Measurements from ENCODE around the gene CDC42EP5. TPM values are rescaled to one million over a fixed set of nuclear protein-coding genes. Genes with fewer than 3 reads are reported as not detected.
A peak's percentile ranks its signal among the peaks of the same experiment; 100 is the strongest.

CDC42EP5 gene
- total and polyA plus RNA-seq, 10 of the 15 experiments (the other 5 are each of a cell fraction or from before 2014, with no cell fraction given) = 0.42 to 1.8 (median 1.4) TPM; not detected in 6

DNA sequence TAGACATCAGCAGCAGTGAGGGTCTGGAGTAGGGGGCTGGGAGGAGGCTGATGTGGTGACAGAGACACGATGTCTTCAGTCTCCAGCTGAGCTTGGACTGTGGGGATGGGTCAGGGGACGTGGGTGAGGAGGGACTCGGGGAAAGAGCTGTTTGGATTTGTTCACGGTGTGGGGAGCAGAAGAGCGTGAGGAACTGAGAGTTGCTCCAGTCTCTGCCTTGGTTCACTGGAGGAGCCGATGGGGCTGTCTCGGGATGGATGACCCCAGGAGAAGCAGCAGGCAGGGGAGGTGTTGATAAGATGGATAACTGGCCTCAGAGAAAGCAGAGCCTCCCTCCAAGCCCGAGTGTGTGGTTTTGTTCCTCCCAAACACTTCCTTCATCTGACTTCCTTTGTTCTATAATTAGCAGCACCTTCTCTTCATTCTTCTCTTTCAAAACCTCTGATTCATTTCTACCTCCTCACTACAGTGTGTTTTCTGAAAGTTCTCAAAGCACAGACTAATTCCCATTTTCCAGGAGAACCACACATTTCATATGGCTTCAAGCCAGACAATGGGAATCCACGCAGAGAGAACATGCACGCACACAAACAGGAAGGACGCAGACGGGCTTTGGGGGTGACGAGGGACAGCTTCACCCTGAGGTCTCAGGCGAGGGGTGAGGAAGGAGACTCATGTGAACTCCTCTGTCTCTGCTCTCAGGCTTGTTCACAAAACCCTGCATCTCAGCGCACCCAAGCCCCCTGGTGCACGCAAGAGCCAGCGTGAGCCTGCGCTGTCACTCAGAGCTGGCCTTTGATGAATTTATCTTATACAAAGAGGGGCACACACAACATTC is 48.1 kb upstream of the CDC42EP5 start:
- Histone ChIP-seq H3K9me3 (replicated peaks; ENCODE audit: control insufficient read depth, insufficient read depth, low read length) (no peaks in the 10 kb centered on the region), H3K4me2 (ENCODE audit: control insufficient read depth, insufficient read depth) (peak overlapping the region; percentile 95), H3K9ac (ENCODE audit: control insufficient read depth, insufficient read depth, low read length) (peak overlapping the region; percentile 64), H3K79me2 (ENCODE audit: control insufficient read depth, insufficient read depth, low read length) (no peaks in the 10 kb centered on the region), H3K4me3 (peak overlapping the region; percentile 57; the same call in 1 of the 2 replicates), H3K27ac (ENCODE audit: control insufficient read depth, insufficient read depth) (peak overlapping the region; percentile 77), H2AFZ (ENCODE audit: control insufficient read depth, low read depth, low read length) (peak overlapping the region; percentile 42), H3K4me1 (ENCODE audit: control insufficient read depth, insufficient read depth, low read length) (peaks cover 51% of the 10 kb centered on the region), H4K20me1 (ENCODE audit: control insufficient read depth, insufficient read depth) (no peaks in the 10 kb centered on the region), H3K27me3 (replicated peaks in 1 of 2; ENCODE audit: control insufficient read depth in 2 of 2, insufficient read depth in 2 of 2, low read length in 1 of 2) (no peaks in the 10 kb centered on the region), H3K36me3 (ENCODE audit: control insufficient read depth in 2 of 2, insufficient read depth in 2 of 2, low read length in 1 of 2) (no peaks in the 10 kb centered on the region)
- ChIA-PET POLR2A (interaction anchor here (0.6 kb wide), 1 partner anchor 66 kb away, joined by 6 read pairs; no protein-coding TSS in a partner anchor), RAD21 (ENCODE audit: unreplicated experiment) (interaction anchor here (1.0 kb wide), 1 partner anchor 97 kb away, joined by 4 read pairs; no protein-coding TSS in a partner anchor), CTCF (interaction anchor here (0.6 to 1.4 kb wide), 3 partner anchors 44 to 153 kb away, joined by 3 read pairs; no protein-coding TSS in a partner anchor), SMC1A (ENCODE audit: uncharacterized antibody, unreplicated experiment) (interaction anchor here (0.9 to 1.5 kb wide), 3 partner anchors 8 to 95 kb away, joined by 3 to 4 read pairs (median 3); no protein-coding TSS in a partner anchor)
- intact Hi-C loops (cut with micrococcal nuclease; ENCODE audit: unreplicated experiment) = loop anchor here (2.0 kb wide), 1 partner anchor 96 kb away; no protein-coding TSS in a partner anchor
- ATAC-seq (peak; percentile 68), FAIRE-seq (peak; percentile 68), DNase-seq (ENCODE audit: low read depth, low spot score) (peak; percentile 65)
- in situ Hi-C loops (cut with MboI) = no loop called here
- BruUV-seq (replicated peaks) = no TSS peak
- 2% methylated on average over 18 of the region's 18 CpGs for WGBS (ENCODE audit: insufficient coverage, insufficient replicate concordance, low lambda C conversion rate, missing lambda C conversion rate)
- TF ChIP-seq STAT1 (conservative IDR thresholded peaks at IDR 0.05) (no peak), IKZF1 (conservative IDR thresholded peaks at IDR 0.05) (peak; percentile 75; the same call in 1 of the 2 replicates), KDM1A (IDR thresholded peaks at IDR 0.05; ENCODE audit: borderline replicate concordance) (no peak), SMARCA5 (IDR thresholded peaks at IDR 0.05) (no peak), MXI1 (IDR thresholded peaks at IDR 0.05; ENCODE audit: low read depth, low read length) (no peak), RAD21 (IDR thresholded peaks at IDR 0.05; ENCODE audit: insufficient read depth, low read depth, low read length) (no peak), IRF4 (IDR thresholded peaks at IDR 0.05; ENCODE audit: low read depth, low read length) (no peak), TCF12 (IDR thresholded peaks at IDR 0.05; ENCODE audit: low read depth, low read length) (no peak), POLR2AphosphoS2 (IDR thresholded peaks at IDR 0.05; ENCODE audit: low read depth, low read length) (no peak), RUNX3 (IDR thresholded peaks at IDR 0.05; ENCODE audit: low read length) (peak; percentile 88), FOXM1 (IDR thresholded peaks at IDR 0.05; ENCODE audit: low read depth, low read length) (peak; percentile 32; the same call in 1 of the 2 replicates), MTA2 (IDR thresholded peaks at IDR 0.05; ENCODE audit: low read depth) (peak; percentile 13; the same call in 1 of the 2 replicates), EED (IDR thresholded peaks at IDR 0.05; ENCODE audit: low read depth) (peak; percentile 88), IKZF2 (IDR thresholded peaks at IDR 0.05) (peak; percentile 84 to 87), SP1 (IDR thresholded peaks at IDR 0.05; ENCODE audit: low read depth, low read length) (peak; percentile 14), MYB (IDR thresholded peaks at IDR 0.05; ENCODE audit: borderline replicate concordance, low read depth, low read length) (no peak), MEF2A (IDR thresholded peaks at IDR 0.05; ENCODE audit: insufficient read depth, low read depth, low read length) (peak; percentile 81; the same call in 1 of the 2 replicates), SMAD1 (IDR thresholded peaks at IDR 0.05; ENCODE audit: low read depth, partially characterized antibody) (no peak)
- TF ChIP-seq, protein P1, sequence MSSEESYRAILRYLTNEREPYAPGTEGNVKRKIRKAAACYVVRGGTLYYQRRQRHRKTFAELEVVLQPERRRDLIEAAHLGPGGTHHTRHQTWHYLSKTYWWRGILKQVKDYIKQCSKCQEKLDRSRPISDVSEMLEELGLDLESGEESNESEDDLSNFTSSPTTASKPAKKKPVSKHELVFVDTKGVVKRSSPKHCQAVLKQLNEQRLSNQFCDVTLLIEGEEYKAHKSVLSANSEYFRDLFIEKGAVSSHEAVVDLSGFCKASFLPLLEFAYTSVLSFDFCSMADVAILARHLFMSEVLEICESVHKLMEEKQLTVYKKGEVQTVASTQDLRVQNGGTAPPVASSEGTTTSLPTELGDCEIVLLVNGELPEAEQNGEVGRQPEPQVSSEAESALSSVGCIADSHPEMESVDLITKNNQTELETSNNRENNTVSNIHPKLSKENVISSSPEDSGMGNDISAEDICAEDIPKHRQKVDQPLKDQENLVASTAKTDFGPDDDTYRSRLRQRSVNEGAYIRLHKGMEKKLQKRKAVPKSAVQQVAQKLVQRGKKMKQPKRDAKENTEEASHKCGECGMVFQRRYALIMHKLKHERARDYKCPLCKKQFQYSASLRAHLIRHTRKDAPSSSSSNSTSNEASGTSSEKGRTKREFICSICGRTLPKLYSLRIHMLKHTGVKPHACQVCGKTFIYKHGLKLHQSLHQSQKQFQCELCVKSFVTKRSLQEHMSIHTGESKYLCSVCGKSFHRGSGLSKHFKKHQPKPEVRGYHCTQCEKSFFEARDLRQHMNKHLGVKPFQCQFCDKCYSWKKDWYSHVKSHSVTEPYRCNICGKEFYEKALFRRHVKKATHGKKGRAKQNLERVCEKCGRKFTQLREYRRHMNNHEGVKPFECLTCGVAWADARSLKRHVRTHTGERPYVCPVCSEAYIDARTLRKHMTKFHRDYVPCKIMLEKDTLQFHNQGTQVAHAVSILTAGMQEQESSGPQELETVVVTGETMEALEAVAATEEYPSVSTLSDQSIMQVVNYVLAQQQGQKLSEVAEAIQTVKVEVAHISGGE (CRISPR knock-in tag; IDR thresholded peaks at IDR 0.05) = no peak
- TF ChIP-seq, protein P2, sequence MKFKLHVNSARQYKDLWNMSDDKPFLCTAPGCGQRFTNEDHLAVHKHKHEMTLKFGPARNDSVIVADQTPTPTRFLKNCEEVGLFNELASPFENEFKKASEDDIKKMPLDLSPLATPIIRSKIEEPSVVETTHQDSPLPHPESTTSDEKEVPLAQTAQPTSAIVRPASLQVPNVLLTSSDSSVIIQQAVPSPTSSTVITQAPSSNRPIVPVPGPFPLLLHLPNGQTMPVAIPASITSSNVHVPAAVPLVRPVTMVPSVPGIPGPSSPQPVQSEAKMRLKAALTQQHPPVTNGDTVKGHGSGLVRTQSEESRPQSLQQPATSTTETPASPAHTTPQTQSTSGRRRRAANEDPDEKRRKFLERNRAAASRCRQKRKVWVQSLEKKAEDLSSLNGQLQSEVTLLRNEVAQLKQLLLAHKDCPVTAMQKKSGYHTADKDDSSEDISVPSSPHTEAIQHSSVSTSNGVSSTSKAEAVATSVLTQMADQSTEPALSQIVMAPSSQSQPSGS (IDR thresholded peaks at IDR 0.05; ENCODE audit: low read length) = peak; percentile 36; the same call in 1 of the 2 replicates

All from GM12878 (cell line).